HCEC 1CT (cell line): ENCODE measurements around the gene SPATA6.
"Not testable (repeated sequence)": the region's sequence is repeated elsewhere in the genome, so short reads cannot be mapped to it uniquely, and the experiment has no call there.

Source experiments
- DNase-seq: peaks from one replicate; pipeline ENCODE4 v3.0.0-alpha.2; 2017

The SPATA6 gene

GRCh38 chr1:48450505-48450904 is 21.5 kb downstream of the SPATA6 start:
- DNase-seq = no peak

DNA sequence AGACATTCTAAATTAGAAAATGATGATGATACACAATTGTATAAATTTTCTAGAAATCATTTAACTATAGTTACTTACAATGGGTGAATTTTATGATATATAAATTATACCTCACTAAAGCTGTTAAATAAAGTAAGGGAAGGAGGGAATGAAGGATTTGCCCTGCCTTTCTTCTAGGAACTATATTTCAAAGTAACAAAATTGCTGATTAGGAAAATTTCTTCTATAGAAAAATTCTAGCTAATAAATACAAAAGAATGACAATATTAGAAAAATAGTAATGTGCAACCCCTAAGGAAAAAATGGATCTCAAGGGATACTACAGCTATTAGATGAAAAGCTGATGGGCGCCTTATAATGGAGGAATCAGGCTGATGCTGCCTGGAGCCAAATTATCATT is 23.1 kb downstream of the SPATA6 start:
- DNase-seq = no peak

DNA sequence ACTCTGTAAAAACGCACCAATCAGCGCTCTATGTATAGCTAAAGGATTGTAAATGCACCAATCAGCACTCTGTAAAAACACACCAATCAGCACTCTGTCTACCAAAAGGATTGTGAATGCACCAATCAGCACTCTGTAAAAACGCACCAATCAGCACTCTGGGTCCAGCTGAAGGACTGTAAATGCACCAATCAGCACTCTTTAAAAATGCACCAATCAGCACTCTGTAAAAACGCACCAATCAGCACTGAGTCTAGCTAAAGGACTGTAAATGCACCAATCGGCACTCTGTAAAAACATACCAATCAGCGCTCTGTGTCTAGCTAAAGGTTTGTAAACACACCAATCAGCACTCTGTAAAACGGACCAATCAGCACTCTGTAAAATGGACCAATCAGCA is 27.8 kb downstream of the SPATA6 start:
- not testable (repeated sequence) for DNase-seq

DNA sequence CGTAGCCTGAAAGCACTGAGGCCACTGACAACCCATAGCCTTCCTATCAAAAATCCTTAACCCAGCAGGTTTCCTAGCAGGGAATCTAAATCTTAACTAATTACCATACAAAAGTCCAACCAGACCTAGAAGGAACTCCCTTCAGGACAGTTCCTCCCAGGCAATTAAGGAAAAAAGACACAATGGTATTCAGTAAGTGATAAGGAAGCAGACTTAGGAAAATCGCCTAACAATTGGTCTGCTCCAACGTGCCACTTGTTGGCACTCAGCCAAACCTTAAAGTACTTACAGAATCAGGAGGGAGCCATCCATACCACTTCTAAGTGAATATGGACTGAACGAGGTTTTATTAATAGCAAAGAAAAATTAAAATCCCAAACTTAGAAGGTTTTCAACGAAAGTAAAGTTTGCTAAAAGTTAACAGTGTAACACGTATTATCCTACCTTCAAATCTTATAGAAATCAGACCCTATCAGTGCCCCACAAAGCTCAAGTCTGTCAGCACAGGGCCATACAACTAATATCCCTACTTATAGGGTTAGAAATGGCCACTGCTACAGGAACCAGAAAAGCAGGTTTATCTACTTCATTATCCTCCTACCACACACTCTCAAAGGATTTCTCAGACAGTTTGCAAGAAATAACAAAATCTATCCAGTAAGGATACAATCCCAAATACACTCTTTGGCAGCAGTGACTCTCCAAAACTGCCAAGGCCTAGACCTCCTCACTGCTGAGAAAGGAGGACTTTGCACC is 29.0 kb downstream of the SPATA6 start:
- no peak for DNase-seq

DNA sequence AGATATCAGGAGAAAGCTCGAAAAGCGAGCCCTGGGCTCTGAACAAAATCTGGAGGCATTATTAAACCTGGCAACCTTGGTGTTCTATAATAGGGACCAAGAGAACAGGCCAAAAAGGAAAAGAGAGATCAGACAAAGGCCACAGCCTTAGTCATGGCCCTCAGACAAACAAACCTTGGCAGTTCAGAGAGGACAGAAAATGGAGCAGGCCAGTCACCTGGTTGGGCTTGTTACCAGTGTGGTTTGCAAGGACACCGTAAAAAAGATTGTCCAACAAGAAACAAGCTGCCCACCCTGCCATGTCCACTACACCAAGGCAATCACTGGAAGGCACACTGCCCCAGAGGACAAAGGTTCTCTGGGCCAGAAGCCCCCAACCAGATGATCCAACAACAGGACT is 31.2 kb downstream of the SPATA6 start:
- DNase-seq = not testable (repeated sequence)

DNA sequence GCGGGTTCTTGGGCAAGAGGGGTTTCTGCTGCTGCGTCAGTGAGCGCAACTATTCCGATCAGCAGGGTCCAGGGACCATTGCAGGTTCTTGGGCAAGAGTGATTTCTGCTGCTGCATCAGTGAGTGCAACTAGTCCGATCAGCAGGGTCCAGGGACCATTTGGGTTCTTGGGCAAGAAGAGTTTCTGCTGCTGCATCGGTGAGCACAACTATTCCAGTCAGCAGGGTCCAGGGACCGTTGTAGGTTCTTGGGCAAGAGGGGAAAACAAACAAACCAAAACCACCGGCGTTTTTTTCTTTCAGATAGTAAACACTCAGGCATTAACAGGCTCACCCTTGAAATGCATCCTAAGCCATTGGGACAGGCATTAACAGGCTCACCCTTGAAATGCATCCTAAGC is 32.6 kb downstream of the SPATA6 start:
- no peak for DNase-seq

DNA sequence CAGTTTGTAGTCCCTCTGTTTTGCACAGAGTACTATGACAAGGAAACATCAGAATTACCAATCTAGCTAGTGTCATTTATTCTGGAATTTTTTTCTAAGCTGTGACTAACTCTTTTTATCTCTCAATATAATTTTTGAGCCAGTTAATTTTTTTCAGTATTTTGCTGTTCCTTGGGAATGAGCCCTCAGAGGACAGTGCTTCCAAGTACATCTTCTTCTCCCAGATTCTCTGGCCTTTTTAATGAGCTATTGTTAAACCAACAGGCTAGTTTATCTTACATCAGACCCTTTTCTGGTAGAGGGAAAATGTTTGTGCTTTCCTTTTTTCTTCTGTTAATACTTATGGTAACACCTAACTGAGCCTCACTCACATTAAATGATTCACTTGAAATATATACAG is 34.6 kb downstream of the SPATA6 start:
- not testable (repeated sequence) for DNase-seq

DNA sequence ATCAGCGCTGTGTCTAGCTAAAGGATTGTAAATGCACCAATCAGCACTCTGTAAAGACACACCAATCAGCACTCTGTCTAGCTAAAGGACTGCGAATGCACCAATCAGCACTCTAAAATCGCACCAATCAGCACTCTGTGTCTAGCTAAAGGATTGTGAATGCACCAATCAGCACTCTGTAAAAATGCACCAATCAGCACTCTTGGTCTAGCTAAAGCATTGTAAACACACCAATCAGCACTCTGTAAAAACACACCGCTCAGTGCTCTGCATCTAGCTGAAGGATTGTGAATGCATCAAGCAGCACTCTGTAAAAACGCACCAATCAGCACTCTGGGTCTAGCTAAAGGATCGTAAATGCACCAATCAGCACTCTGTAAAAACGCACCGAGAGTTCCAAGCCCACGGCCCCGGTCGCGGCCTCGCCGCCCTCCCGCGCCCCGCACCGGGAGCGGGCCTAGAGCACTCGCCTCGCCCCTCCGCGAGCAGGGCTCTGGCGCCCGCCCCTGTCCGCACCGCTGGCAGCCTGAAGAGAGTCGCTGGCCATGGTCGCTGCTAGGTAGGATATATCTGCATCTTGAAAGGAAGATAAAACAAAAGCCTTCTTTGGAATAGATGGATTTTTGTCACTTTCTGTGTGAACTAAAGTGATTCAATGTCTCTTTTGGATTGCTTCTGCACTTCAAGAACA is 36.5 kb downstream of the SPATA6 start:
- DNase-seq = not testable (repeated sequence)

- no peak for DNase-seq
These were observed 41.2 kb downstream of the SPATA6 start for GRCh38 chr1:48430832-48431231.

DNA sequence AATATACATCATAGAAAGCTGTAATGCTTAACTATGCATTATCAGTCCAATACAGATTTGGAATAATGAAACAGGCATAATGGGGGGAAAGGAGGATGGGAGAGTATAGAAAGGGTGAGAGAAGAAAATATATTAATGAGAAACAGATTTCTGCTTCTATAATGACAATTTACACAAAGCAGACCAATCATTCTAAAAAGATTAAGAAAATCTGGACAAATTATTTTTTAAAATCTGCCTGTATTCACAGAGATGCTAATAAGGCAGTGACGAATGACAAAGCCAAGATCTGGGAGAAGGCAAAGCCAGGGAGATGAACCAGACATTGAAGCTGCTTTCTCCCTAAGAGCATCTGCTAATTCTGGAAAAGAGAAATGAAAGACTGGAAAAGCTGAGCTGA is 50.0 kb downstream of the SPATA6 start:
- DNase-seq = no peak

GRCh38 chr1:48418742-48419141 is 53.3 kb downstream of the SPATA6 start:
- no peak for DNase-seq

- no peak for DNase-seq
These were observed 57.0 kb downstream of the SPATA6 start for GRCh38 chr1:48415050-48415449.

DNA sequence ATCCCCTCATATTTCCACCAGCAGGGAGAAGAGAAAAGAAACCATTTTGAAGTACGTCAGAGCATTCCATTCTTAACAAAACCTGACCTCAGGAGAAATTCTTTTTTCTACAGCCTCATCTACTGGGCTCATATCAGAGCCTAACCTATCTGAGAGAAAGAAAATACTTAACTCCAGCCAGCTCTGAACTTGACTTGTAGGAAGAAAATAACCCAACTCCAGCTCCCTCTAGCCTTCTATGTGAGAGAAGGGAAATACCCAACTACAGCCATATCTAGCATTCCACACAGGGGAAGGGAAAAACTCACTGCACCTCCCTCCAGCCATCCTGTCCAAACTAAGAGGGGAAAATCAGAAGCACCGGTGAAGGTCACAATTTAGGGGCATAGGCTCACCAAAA is 57.7 kb downstream of the SPATA6 start:
- no peak for DNase-seq

DNA sequence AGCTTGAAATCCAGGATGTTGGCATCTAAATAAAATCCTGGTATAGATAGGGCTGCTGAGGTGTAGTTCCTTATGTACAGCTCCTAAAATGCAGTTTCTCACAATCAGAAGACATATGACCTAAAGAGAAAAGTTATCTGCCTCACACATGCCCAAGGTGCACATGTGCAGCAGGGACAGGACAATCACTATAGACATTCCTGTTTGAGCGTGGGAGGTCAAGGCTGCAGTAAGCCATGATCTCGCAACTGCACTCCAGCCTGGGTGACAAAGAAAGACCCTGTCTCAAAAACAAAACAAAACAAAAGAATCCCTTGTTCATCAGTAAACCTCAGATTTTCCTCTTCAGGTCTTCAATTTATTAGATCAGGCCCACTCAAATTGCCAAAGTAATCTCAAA is 66.1 kb downstream of the SPATA6 start:
- no peak for DNase-seq

- no peak for DNase-seq
These were observed 66.6 kb downstream of the SPATA6 start for GRCh38 chr1:48405400-48405799.

- no peak for DNase-seq
These were observed 69.4 kb downstream of the SPATA6 start for GRCh38 chr1:48402599-48402998.

GRCh38 chr1:48396208-48396607 is 75.8 kb downstream of the SPATA6 start:
- no peak for DNase-seq

- no peak for DNase-seq
These were observed 80.1 kb downstream of the SPATA6 start for GRCh38 chr1:48391926-48392325.

DNA sequence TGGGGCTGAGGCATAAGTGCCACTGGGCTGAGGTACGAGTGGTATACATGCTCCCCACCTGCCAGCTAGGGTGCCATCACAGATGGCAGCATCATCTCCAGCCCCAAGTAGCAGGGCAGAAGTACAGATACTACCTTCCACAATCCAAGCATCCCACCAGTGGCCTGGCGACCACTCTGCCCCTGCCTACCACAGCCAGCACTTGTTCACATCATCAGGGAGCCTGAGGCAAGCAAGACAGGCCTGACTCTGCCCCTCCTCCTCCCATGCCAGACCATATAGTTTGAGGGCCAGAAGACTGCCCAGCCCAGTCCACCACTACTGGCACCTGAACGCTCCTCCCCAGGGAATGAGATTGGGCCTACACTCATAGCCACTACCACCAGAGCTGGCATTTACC is 84.6 kb downstream of the SPATA6 start:
- DNase-seq = no peak

DNA sequence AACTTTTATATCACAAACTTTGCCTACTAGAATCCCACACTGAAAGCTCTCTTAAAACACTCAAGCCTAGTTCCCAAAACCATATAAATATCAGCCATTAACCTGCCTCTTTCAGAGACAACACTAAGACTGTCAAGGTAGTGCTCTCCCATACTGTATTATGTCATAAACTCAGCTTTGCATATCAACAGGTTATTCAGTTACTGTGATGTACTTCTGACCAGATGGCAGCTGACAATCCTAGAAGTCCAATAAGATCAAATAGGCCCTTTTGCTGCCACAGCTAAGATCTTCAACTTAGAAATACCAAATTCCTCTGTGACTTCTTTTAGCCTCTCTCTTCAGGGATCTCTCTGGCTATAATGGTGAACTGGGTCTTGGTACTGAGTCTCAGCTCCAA is 97.2 kb downstream of the SPATA6 start:
- DNase-seq = no peak

- no peak for DNase-seq
These were observed 100.4 kb downstream of the SPATA6 start for GRCh38 chr1:48371598-48371997.

DNA sequence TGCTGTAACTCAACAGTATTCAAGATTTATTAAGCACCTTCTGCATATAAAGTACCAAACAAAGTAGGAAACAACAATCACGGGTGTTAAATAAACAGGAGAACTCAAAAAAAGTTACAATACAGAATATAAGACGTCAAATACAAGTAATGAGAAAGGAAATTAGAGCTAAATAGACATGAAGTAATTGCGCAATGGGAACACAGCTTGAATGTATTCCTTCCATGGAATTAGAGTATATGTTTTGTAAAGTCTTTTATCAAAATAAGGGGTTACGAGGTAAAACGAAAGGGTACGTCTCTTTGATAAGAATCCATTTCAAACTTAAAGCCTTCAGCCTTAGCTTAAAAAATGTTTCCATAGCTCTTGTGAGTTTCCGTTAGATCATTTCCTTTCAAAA is 109.1 kb downstream of the SPATA6 start:
- DNase-seq = no peak

DNA sequence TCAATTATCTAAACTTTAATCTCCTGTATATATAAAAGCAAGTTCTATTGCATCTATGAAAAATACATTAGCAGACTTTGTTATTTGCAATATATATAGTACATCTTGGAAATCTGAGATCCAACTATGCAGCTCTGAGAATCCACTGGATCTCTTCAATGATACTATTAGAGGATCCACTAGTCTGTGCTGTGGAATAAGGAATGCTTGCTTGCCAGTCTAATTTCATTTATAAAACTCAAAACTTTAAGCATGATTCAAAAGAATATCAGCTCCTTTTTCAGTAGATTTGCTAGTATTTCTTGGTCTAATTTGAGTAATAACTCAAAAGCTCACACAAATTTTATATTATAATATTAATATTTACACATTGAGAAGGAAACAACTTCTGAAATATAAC is 115.1 kb downstream of the SPATA6 start:
- no peak for DNase-seq

DNA sequence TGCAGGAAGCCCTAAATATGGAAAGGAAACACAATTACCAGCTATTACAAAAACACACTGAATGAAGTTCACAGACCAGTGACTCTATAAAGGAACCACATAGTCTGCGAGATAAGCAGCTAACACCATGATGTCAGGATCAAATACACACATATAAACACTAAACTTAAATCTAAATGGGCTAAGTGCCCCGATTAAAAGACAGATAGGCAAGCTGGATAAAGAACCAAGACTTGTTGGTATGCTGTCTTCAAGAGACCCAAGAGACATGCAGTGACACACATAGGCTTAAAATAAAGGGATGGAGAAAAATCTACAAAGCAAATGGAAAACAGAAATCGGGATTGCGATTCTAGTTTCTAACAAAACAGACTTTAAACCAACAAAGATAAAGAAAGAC is 127.6 kb downstream of the SPATA6 start:
- DNase-seq = no peak

DNA sequence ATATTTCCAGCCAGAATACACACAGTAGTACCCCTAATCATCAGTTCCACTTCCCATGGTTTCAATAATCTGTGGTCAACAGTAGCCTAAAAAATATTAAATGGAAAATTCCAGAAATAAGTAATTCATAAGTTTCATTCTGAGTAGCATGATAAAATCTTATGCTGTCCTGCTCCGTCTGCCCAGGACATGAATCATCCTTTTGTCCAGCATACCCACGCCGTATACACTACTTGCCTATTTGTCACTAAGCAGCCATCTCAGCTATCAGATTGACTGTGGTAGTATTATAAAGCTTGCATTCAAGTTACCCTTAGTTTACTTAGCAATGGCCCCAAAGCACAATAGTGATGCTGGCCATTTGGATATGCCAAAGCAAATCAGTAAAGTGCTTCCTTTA is 130.8 kb downstream of the SPATA6 start:
- no peak for DNase-seq
